ENCODE data around the gene MMP24. TPM values are rescaled to one million over a fixed set of nuclear protein-coding genes. Genes with fewer than 3 reads are reported as not detected.
A peak's percentile ranks its signal among the peaks of the same experiment; 100 is the strongest.

The MMP24 gene
- total RNA-seq, 1 experiment from 2014 or later: 7.1 TPM

DNA sequence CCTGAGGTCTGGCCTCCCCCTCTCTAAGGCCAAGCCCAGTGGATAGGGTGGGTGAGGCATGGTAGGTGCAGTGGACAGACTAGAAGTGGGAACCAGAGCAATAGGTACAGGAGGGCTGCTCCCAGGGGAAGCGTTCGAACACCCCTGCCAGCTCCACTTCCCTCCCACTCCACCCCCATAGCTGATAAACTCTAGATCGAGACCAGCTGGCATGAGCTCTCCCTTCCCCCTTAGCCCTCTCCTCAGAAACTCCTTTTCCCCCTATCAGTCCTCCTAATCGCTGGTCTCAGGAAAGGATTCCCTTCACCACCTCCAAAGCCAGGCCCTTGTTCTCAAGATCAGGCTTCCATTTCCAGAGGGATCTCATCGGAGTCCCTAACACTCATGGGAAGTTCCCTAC, 71.8 kb downstream of the MMP24 start:
- no TSS peak for BruUV-seq (replicated peaks)
- no peak for ATAC-seq
- intact Hi-C loops (cut with micrococcal nuclease; ENCODE audit: unreplicated experiment): no loop called here

GRCh38 chr20:35299780-35300179, 73.3 kb downstream of the MMP24 start:
- no peak for DNase-seq (ENCODE audit: low read depth, low spot score)
- no peak for ATAC-seq
- H3K27me3 ChIP-seq (ENCODE audit: control insufficient read depth, insufficient read depth, low read length): no peaks in the 10 kb centered on the region
- H3K27ac ChIP-seq (ENCODE audit: low read length): peak overlapping the region; percentile 1; the same call in 1 of the 2 replicates
- TF ChIP-seq CTCF (IDR thresholded peaks at IDR 0.05) (no peak), POLR2AphosphoS5 (IDR thresholded peaks at IDR 0.05; ENCODE audit: low read depth, low read length) (no peak), TCF7L2 (IDR thresholded peaks at IDR 0.05; ENCODE audit: low read depth, low read length) (no peak), SIN3A (IDR thresholded peaks at IDR 0.05; ENCODE audit: borderline replicate concordance, insufficient read depth, low read depth, low read length) (no peak)
- TF ChIP-seq, protein P1, sequence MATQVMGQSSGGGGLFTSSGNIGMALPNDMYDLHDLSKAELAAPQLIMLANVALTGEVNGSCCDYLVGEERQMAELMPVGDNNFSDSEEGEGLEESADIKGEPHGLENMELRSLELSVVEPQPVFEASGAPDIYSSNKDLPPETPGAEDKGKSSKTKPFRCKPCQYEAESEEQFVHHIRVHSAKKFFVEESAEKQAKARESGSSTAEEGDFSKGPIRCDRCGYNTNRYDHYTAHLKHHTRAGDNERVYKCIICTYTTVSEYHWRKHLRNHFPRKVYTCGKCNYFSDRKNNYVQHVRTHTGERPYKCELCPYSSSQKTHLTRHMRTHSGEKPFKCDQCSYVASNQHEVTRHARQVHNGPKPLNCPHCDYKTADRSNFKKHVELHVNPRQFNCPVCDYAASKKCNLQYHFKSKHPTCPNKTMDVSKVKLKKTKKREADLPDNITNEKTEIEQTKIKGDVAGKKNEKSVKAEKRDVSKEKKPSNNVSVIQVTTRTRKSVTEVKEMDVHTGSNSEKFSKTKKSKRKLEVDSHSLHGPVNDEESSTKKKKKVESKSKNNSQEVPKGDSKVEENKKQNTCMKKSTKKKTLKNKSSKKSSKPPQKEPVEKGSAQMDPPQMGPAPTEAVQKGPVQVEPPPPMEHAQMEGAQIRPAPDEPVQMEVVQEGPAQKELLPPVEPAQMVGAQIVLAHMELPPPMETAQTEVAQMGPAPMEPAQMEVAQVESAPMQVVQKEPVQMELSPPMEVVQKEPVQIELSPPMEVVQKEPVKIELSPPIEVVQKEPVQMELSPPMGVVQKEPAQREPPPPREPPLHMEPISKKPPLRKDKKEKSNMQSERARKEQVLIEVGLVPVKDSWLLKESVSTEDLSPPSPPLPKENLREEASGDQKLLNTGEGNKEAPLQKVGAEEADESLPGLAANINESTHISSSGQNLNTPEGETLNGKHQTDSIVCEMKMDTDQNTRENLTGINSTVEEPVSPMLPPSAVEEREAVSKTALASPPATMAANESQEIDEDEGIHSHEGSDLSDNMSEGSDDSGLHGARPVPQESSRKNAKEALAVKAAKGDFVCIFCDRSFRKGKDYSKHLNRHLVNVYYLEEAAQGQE (IDR thresholded peaks at IDR 0.05; ENCODE audit: insufficient read depth in 1 of 2, low read depth in 2 of 2, low read length in 1 of 2): no peak
- no peaks in the 10 kb centered on the region for H3K9me3 ChIP-seq (ENCODE audit: control insufficient read depth, insufficient read depth, low read depth, low read length)
- H3K4me1 ChIP-seq (ENCODE audit: control insufficient read depth, insufficient read depth, low read length): peaks cover 33% of the 10 kb centered on the region
- ChIA-PET CTCF (no interaction called here), POLR2A (interaction anchor here (0.6 kb wide), 1 partner anchor 470 kb away, joined by 3 read pairs; no protein-coding TSS in a partner anchor)
- in situ Hi-C loops (cut with HindIII; ENCODE audit: low pct_unique_long_range_greater_than_20kb, low sequenced_read_pairs) (no loop called here), intact Hi-C loops (cut with micrococcal nuclease; ENCODE audit: unreplicated experiment) (loop anchor here (5.0 kb wide), 1 partner anchor 148 kb away; no protein-coding TSS in a partner anchor)
- no peaks in the 10 kb centered on the region; the same call in 1 of the 2 replicates for H3K36me3 ChIP-seq (ENCODE audit: control insufficient read depth, insufficient read depth, low read length)
- H3K4me3 ChIP-seq (ENCODE audit: low read depth in 2 of 2, low read length in 2 of 2): no peak overlapping the region
- BruUV-seq (replicated peaks): no TSS peak

More for the DNA sequence above, 71.8 kb downstream of the MMP24 start:
- Histone ChIP-seq H3K4me3 (ENCODE audit: low read depth in 2 of 2, low read length in 2 of 2) (no peak overlapping the region), H3K36me3 (ENCODE audit: control insufficient read depth, insufficient read depth, low read length) (no peaks in the 10 kb centered on the region), H3K9me3 (ENCODE audit: control insufficient read depth, insufficient read depth, low read depth, low read length) (no peaks in the 10 kb centered on the region), H3K27ac (ENCODE audit: low read length) (no peak overlapping the region), H3K27me3 (ENCODE audit: control insufficient read depth, insufficient read depth, low read length) (no peaks in the 10 kb centered on the region), H3K4me1 (ENCODE audit: control insufficient read depth, insufficient read depth, low read length) (peaks cover 18% of the 10 kb centered on the region)
- ChIA-PET CTCF (interaction anchor here (0.5 to 1.4 kb wide), 2 partner anchors 10 to 142 kb away, joined by 3 to 6 read pairs; no protein-coding TSS in a partner anchor), POLR2A (interaction anchor here (0.6 to 0.7 kb wide), 3 partner anchors 14 to 20 kb away, joined by 3 to 13 read pairs (median 7); partner anchors contain the start of gene EIF6)
- in situ Hi-C loops (cut with HindIII; ENCODE audit: low pct_unique_long_range_greater_than_20kb, low sequenced_read_pairs): no loop called here
- TF ChIP-seq SIN3A (IDR thresholded peaks at IDR 0.05; ENCODE audit: borderline replicate concordance, insufficient read depth, low read depth, low read length) (no peak), POLR2AphosphoS5 (IDR thresholded peaks at IDR 0.05; ENCODE audit: low read depth, low read length) (no peak), CTCF (IDR thresholded peaks at IDR 0.05) (no peak), TCF7L2 (IDR thresholded peaks at IDR 0.05; ENCODE audit: low read depth, low read length) (no peak)
- TF ChIP-seq, protein P1 (IDR thresholded peaks at IDR 0.05; ENCODE audit: insufficient read depth in 1 of 2, low read depth in 2 of 2, low read length in 1 of 2): no peak
- no peak for DNase-seq (ENCODE audit: low read depth, low spot score)

Measured in Panc1 (cell line).